ENCODE results near the gene GGT5.
"Not testable (repeated sequence)": the region's sequence is repeated elsewhere in the genome, so short reads cannot be mapped to it uniquely, and the experiment has no call there.

GGT5 gene, protein sequence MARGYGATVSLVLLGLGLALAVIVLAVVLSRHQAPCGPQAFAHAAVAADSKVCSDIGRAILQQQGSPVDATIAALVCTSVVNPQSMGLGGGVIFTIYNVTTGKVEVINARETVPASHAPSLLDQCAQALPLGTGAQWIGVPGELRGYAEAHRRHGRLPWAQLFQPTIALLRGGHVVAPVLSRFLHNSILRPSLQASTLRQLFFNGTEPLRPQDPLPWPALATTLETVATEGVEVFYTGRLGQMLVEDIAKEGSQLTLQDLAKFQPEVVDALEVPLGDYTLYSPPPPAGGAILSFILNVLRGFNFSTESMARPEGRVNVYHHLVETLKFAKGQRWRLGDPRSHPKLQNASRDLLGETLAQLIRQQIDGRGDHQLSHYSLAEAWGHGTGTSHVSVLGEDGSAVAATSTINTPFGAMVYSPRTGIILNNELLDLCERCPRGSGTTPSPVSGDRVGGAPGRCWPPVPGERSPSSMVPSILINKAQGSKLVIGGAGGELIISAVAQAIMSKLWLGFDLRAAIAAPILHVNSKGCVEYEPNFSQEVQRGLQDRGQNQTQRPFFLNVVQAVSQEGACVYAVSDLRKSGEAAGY

DNA sequence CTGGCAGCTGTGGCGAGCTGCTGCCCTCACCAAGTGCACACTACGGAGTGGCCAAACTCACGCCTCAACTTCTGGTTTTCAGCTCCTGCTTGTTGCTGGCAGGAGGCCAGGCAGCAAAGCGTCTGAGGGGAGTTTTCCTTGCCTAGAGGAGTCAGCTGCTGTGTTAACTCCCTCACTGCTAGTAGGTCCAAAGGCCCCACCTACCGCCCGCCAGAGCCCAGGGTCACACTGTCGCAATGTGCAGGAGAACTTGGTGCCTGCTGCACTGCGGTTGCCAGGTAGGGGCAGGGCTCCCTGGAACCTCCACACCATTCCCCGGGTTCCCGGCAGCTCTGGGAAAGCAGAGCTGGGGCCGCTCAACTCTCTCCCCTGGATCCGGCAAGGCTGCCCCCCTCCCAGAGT, at the start of gene GGT5:
Gene GGT5 (minus strand): TSS at position 53 of the 402 bp plus-strand sequence. CDS start 357 bp downstream, outside the sequence.
- FAIRE-seq; DNase-seq (ENCODE audit: insufficient read length, low spot score): not testable (repeated sequence)

DNA sequence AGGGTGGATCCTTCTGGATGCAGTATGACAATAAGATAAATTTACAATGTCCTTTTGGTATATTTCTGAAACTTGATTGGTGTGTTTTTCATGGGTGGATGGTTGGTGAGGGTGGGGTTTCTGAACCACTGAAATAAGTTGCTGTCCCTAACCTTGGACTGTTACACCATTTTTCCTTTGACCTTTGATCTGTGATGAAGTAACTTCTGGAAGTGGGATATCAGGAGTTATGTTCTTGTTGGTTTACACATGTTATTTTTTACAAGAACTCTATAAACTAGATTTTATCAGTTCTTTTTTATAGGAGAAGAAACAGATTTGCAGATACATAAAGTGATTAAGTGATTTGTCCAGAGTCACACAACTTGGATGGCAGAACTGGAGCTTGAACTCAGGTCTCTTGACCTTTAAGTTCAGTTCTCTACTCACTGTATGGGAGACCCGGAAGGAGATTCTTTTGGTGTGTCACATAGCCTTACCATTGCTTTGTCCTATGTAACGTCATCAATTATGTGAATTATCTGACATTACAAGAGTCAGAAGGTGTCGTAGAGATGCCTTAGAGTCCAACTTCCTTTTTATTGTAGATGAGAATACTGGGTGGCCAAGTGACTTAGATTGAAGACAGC, 47.4 kb upstream of the GGT5 start:
- not testable (repeated sequence) for FAIRE-seq

GRCh38 chr22:24291515-24292201, 46.8 kb upstream of the GGT5 start:
- no peak for DNase-seq (ENCODE audit: insufficient read length, low spot score)
- FAIRE-seq = no peak

More for the DNA sequence above, 47.4 kb upstream of the GGT5 start:
- not testable (repeated sequence) for DNase-seq (ENCODE audit: insufficient read length, low spot score)

DNA sequence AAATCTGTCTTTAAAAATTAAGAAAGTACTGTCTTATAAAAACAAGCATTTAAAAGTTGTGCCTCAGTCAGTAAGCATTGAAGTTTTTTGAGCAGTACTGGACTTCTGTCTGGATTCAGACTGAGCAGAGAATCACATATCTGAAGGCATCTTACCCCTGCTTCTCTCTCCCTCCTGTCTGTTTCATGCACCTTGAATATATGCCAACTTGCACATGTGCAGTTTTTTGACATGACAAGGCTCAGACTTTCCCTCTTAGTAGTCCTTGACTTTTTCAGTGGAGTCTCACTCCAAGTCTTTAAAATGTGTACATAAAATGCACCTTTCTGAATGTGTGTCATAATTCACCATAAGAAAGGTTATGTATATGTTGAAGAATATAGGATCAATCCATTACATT, 45.6 kb upstream of the GGT5 start:
- FAIRE-seq (no peak), DNase-seq (ENCODE audit: insufficient read length, low spot score) (no peak)

DNA sequence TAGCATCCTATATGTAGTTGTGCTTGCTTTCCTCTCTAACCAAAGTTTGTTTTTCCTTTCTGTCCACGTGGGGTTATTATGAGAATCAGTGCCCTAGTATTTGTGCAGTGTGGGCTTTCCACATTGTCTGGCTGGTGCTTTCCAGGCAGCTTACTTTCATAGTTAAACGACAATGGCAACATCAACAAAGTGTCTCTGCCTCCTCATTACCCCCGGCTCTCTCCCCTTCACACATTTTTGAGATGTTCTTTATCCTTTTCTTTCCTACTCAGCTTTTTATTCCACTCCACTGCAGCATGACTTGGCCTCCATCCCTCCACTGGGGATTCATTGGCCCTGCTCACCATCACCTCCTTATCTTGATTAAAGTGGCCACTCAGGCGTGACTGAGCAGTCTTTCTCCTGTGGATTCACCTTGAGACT, 44.9 kb upstream of the GGT5 start:
- FAIRE-seq (no peak), DNase-seq (ENCODE audit: insufficient read length, low spot score) (no peak)

- FAIRE-seq (no peak), DNase-seq (ENCODE audit: insufficient read length, low spot score) (no peak)
Measured at GRCh38 chr22:24289114-24289513, 44.2 kb upstream of the GGT5 start.

DNA sequence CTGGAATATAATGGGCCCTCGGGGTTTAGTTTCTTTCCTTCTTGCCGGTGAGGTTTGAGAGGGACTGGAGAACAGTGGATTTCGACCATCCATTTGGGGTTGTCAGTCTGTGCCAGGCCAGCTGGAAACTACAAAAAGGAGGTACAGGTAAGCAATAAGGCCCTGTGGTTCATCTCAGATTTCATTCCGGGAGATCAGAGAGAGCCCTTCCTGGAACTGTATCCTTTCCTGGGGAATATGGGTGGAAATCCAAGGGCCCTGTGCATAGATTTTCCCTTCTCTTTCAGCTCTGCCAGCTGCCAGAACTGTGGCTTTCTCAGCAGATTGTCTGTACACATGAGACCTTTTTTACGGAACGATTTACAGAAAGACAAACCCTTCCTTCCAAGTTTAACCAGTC, 42.9 kb upstream of the GGT5 start:
- FAIRE-seq = not testable (repeated sequence)

DNA sequence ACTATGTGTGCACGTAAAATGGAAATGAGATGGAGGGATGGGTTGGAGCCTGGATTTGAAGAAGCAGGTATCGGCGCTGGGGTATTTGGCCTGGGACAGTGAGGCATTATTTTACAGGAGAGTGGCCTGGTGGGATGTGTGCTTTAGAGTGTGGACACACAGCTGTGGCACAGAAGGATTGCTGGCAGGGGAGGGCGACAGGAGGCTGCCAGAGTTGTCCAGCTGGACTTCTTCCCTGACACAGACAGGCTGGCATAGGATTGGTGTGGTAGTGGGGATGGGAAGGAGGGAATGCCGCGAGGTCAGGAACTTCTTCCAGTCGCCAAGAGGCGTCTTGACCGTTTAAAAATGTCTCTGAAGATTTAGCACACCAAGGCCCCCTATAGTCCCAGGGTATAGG, 42.3 kb upstream of the GGT5 start:
- DNase-seq (ENCODE audit: insufficient read length, low spot score); FAIRE-seq: not testable (repeated sequence)

More for the DNA sequence above, 42.9 kb upstream of the GGT5 start:
- DNase-seq (ENCODE audit: insufficient read length, low spot score) = not testable (repeated sequence)

DNA sequence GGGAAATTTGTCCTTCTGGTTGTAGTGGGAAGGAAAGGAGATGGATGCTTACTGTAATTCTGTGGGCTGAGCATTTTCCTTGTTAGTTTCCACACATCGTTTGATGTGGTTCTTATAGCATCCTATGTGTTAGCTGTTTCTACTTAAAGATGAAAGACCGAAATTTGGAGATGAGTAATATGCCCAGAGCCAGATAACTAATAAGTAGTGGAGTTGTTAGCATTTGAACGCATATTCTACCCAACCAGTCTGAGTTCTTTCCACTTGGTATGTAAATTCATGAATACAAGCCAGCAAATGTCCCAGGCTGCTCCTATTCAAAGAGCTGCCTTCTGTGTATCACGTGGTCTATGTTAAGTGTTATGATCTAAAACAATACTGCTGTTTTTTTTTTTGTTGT, 40.4 kb upstream of the GGT5 start:
- FAIRE-seq = no peak
- no peak for DNase-seq (ENCODE audit: insufficient read length, low spot score)

DNA sequence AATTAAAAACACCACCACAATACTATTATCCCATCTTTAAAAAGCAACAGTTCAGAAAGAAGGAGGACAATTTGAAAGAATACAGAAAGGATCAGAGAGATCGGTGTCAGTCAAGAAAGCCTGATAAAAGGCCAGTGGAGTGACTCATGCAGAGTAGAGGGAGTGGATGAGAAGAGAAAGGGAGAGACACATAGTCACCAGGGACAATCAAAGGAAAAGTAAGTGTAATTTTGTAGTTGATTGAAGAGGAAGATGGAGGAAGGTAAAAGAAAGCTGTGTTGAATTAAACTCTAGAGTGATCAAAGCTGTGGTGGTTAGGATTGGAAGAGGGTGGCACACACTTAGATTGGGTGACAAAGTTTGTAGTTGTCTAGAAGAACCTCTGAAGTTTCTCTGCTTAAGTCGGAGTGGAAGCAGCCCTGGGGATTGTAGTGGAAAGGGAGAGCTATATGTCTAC, 39.9 kb upstream of the GGT5 start:
- no peak for FAIRE-seq

GRCh38 chr22:24282401-24282800, 37.5 kb upstream of the GGT5 start:
- FAIRE-seq = no peak
- no peak for DNase-seq (ENCODE audit: insufficient read length, low spot score)

More for the DNA sequence above, 39.9 kb upstream of the GGT5 start:
- DNase-seq (ENCODE audit: insufficient read length, low spot score) = no peak

DNA sequence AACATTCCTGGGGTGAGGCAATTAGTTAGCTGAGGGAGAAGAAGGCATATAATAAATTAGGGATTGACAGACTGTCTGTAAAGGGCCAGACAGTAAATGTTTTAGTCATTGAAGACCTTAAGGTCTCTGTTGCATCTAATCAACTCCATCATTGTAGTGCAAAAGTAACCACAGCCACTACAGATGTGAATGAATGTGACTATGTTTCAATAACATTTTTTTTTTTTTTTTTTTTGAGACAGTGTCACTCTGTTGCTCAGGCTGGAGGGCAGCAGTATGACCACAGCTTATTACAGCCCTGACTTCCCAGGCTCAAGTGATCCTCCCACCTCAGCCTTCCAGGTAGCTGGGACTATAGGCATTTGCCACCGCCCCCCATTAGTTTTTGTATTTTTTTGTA, 35.5 kb upstream of the GGT5 start:
- FAIRE-seq; DNase-seq (ENCODE audit: insufficient read length, low spot score): not testable (repeated sequence)

- not testable (repeated sequence) for DNase-seq (ENCODE audit: insufficient read length, low spot score); FAIRE-seq
Measured at GRCh38 chr22:24274696-24275405, 30.0 kb upstream of the GGT5 start.

GRCh38 chr22:24273906-24274305, 29.0 kb upstream of the GGT5 start:
- FAIRE-seq; DNase-seq (ENCODE audit: insufficient read length, low spot score): not testable (repeated sequence)

GRCh38 chr22:24273031-24273430, 28.1 kb upstream of the GGT5 start:
- DNase-seq (ENCODE audit: insufficient read length, low spot score) = not testable (repeated sequence)
- FAIRE-seq = peak; percentile 67

DNA sequence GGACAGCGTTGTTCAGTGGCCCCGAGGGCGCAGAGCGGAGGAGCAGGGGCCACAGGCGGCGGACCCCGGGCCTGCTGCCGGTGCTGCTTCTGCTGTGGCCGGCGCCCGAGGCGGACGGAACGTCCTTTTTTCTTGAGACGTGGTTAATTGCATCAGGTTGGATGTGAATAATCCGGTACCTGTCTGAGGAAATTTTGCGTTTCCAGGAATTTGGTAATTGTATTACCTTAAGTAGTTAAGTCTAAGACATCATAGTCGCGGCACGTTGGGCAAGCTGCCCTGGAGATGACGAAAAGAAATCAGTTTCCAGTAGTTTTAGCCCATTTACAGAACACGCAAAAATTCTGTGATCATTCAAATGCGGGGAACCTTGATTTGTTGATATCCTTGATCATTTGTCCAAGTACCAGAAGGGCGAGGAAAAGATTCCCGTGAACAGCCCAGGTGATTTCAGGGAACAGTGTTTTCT, 26.5 kb upstream of the GGT5 start:
- peak; percentile 70 for FAIRE-seq
- DNase-seq (ENCODE audit: insufficient read length, low spot score) = no peak

GRCh38 chr22:24270556-24271385, 25.9 kb upstream of the GGT5 start, which contains the start of gene SPECC1L:
Gene SPECC1L, plus strand, starts transcription at chr22:24270831. Its CDS starts 31,401 bp downstream, at chr22:24302232.
- FAIRE-seq (peak; percentile 60), DNase-seq (ENCODE audit: insufficient read length, low spot score) (peak; percentile 78)

DNA sequence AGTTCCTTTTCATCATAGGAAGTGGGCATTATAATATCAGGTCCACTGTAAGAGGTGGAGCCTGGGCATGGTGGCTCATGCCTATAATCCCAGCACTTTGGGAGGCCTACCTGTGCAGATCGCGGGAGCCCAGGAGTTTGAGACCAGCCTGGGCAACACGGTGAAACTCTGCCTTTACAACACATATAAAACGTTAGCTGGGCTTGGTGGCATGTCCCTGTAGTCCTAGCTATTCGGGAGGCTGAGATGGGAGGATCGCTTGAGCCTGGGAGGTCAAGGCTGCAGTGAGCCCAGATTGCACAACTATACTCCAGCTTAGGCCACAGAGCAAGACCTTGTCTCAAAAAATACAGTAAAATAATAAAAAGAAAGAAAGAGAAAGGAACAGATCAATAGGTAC, 21.6 kb upstream of the GGT5 start:
- not testable (repeated sequence) for FAIRE-seq; DNase-seq (ENCODE audit: insufficient read length, low spot score)

DNA sequence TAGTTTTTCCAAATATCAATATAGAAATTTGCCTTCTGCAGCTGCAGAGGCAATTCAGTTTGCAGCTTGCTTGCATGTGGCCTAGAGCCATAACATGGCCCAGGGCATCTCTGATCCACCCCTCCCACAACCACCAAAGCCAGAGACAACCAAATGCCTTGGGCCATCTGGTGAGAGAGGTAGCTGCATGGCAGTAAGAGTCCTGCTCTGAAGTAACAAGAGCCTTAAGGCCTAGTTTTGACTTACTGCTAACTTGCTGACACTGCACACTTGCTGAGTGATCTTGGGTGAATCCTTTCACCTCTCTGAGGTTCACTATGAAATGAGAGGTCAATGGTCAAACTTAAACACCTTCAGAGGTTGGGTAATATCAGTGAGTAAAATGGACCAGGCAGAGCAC, 20.9 kb upstream of the GGT5 start:
- no peak for FAIRE-seq
- no peak for DNase-seq (ENCODE audit: insufficient read length, low spot score)
